ENCODE measurements around the gene VPS8. TPM values are rescaled to one million over a fixed set of nuclear protein-coding genes. Genes with fewer than 3 reads are reported as not detected.

VPS8 gene
- total RNA-seq, 2 donors from 2014 or later: 49.7 to 70.0 TPM

GRCh38 chr3:184767377-184767776, 44.6 kb upstream of the VPS8 start:
- Histone ChIP-seq H3K4me1 (ENCODE audit: control insufficient read depth, insufficient read depth, low read length) (peaks cover 15% of the 10 kb centered on the region), H3K36me3 (ENCODE audit: control insufficient read depth, insufficient read depth, low read length) (no peaks in the 10 kb centered on the region), H3K4me3 (ENCODE audit: low read length) (no peak overlapping the region), H3K9me3 (ENCODE audit: control insufficient read depth, low read length) (no peaks in the 10 kb centered on the region), H3K27me3 (ENCODE audit: control insufficient read depth, insufficient read depth, low read length, poor library complexity, severe bottlenecking) (no peaks in the 10 kb centered on the region), H3K27ac (ENCODE audit: low read depth, low read length) (no peak overlapping the region), H3K9ac (ENCODE audit: extremely low read depth, low read length, poor library complexity, severe bottlenecking) (no peak overlapping the region)
- DNase-seq: no peak
- TF ChIP-seq CTCF (conservative IDR thresholded peaks at IDR 0.05): no peak
- H3K27me3 Mint-ChIP-seq (ENCODE audit: insufficient read depth): peaks cover 3% of the 10 kb centered on the region
- WGBS, 2 experiments (ENCODE audit: insufficient coverage in 1 of 2, insufficient read length in 1 of 2): 92 to 93% methylated on average over 8 to 12 of the region's 12 CpGs
- no peak overlapping the region for H3K27ac Mint-ChIP-seq
- H3K36me3 Mint-ChIP-seq (ENCODE audit: low read depth): no peaks in the 10 kb centered on the region
- peaks cover 30% of the 10 kb centered on the region for H3K4me1 Mint-ChIP-seq
- no peak overlapping the region for H3K4me3 Mint-ChIP-seq
- H3K9me3 Mint-ChIP-seq: no peaks in the 10 kb centered on the region

- DNase-seq: no peak
- H3K27ac ChIP-seq (ENCODE audit: low read depth, low read length): no peak overlapping the region
- no peak overlapping the region for H3K4me3 ChIP-seq (ENCODE audit: low read length)
- Mint-ChIP-seq H3K4me3 (no peak overlapping the region), H3K36me3 (ENCODE audit: low read depth) (no peaks in the 10 kb centered on the region), H3K27me3 (ENCODE audit: insufficient read depth) (peaks cover 3% of the 10 kb centered on the region), H3K9me3 (no peaks in the 10 kb centered on the region), H3K4me1 (peaks cover 29% of the 10 kb centered on the region), H3K27ac (no peak overlapping the region)
- 89 to 94% methylated on average over 20 to 26 of the region's 26 CpGs for WGBS, 2 experiments (ENCODE audit: insufficient coverage in 1 of 2, insufficient read length in 1 of 2)
- no peaks in the 10 kb centered on the region for H3K9me3 ChIP-seq (ENCODE audit: control insufficient read depth, low read length)
- peaks cover 15% of the 10 kb centered on the region for H3K4me1 ChIP-seq (ENCODE audit: control insufficient read depth, insufficient read depth, low read length)
- no peak overlapping the region for H3K9ac ChIP-seq (ENCODE audit: extremely low read depth, low read length, poor library complexity, severe bottlenecking)
- TF ChIP-seq CTCF (conservative IDR thresholded peaks at IDR 0.05): no peak
- no peaks in the 10 kb centered on the region for H3K27me3 ChIP-seq (ENCODE audit: control insufficient read depth, insufficient read depth, low read length, poor library complexity, severe bottlenecking)
- no peaks in the 10 kb centered on the region for H3K36me3 ChIP-seq (ENCODE audit: control insufficient read depth, insufficient read depth, low read length)
Measured at GRCh38 chr3:184769382-184770170, 42.4 kb upstream of the VPS8 start.

GRCh38 chr3:184770541-184770940, 41.4 kb upstream of the VPS8 start:
- H3K9me3 ChIP-seq (ENCODE audit: control insufficient read depth, low read length): no peaks in the 10 kb centered on the region
- no peak overlapping the region for H3K4me3 Mint-ChIP-seq
- H3K27me3 ChIP-seq (ENCODE audit: control insufficient read depth, insufficient read depth, low read length, poor library complexity, severe bottlenecking): no peaks in the 10 kb centered on the region
- no peak overlapping the region for H3K9ac ChIP-seq (ENCODE audit: extremely low read depth, low read length, poor library complexity, severe bottlenecking)
- no peaks in the 10 kb centered on the region for H3K36me3 Mint-ChIP-seq (ENCODE audit: low read depth)
- H3K27me3 Mint-ChIP-seq (ENCODE audit: insufficient read depth): peaks cover 6% of the 10 kb centered on the region
- WGBS, 2 experiments (ENCODE audit: insufficient coverage in 1 of 2, insufficient read length in 1 of 2): 94 to 99% methylated on average over 12 of the region's 12 CpGs
- H3K9me3 Mint-ChIP-seq: no peaks in the 10 kb centered on the region
- H3K27ac ChIP-seq (ENCODE audit: low read depth, low read length): no peak overlapping the region
- H3K4me1 ChIP-seq (ENCODE audit: control insufficient read depth, insufficient read depth, low read length): peaks cover 15% of the 10 kb centered on the region
- peaks cover 31% of the 10 kb centered on the region for H3K4me1 Mint-ChIP-seq
- DNase-seq: no peak
- TF ChIP-seq CTCF (conservative IDR thresholded peaks at IDR 0.05): no peak
- no peak overlapping the region for H3K27ac Mint-ChIP-seq
- H3K36me3 ChIP-seq (ENCODE audit: control insufficient read depth, insufficient read depth, low read length): no peaks in the 10 kb centered on the region
- no peak overlapping the region for H3K4me3 ChIP-seq (ENCODE audit: low read length)
